Spleen (tissue), 11 donors: Measurements from ENCODE around the gene DLG2. TPM values are rescaled to one million over a fixed set of nuclear protein-coding genes. Genes with fewer than 3 reads are reported as not detected.
"Not testable (repeated sequence)": the region's sequence is repeated elsewhere in the genome, so short reads cannot be mapped to it uniquely, and the experiment has no call there.

Experiments
- DNase-seq: peaks from one replicate; pipeline ENCODE4 v3.0.0-alpha.2; 2020
- H3K27ac ChIP-seq, 8 donors: fragments of 200-600 bp; sonication (generic) in 7 of 8; 1 replicate in 4 of 8; 2 replicates in 4 of 8; pipeline versions ENCODE4 v1.5.0 to v1.8.0; 2016 to 2021; ENCODE audit warnings: inconsistent platforms in 4 of 8, mild to moderate bottlenecking in 4 of 8, moderate library complexity in 1 of 8
- H3K27me3 ChIP-seq, 7 donors: fragments of 200-600 bp; sonication (generic) in 6 of 7; replicated peaks in 1 of 7; 1 replicate in 4 of 7; 2 replicates in 3 of 7; pipeline versions ENCODE4 v1.5.0 to v1.8.0; 2016 to 2021; ENCODE audit warnings: inconsistent platforms in 3 of 7, mild to moderate bottlenecking in 1 of 7
- H3K36me3 ChIP-seq, 6 donors: fragments of 200-600 bp; sonication (generic) in 5 of 6; 1 replicate in 4 of 6; 2 replicates in 2 of 6; pipeline versions ENCODE4 v1.5.0 to v1.8.0; 2016 to 2021; ENCODE audit warnings: inconsistent platforms in 2 of 6
- H3K4me1 ChIP-seq, 6 donors: fragments of 200-600 bp; sonication (generic) in 5 of 6; 1 replicate in 3 of 6; 2 replicates in 3 of 6; pipeline versions ENCODE4 v1.5.0 to v1.8.0; 2016 to 2021; ENCODE audit warnings: inconsistent platforms in 3 of 6
- H3K4me3 ChIP-seq, 8 donors: fragments of 200-600 bp; sonication (generic) in 7 of 8; 1 replicate in 4 of 8; 2 replicates in 4 of 8; pipeline versions ENCODE4 v1.5.0 to v1.8.0; 2016 to 2021; ENCODE audit warnings: inconsistent platforms in 4 of 8, mild to moderate bottlenecking in 4 of 8, moderate library complexity in 2 of 8
- H3K9me3 ChIP-seq, 8 donors: fragments of 200-600 bp; sonication (generic) in 7 of 8; 1 replicate in 4 of 8; 2 replicates in 4 of 8; pipeline versions ENCODE4 v1.5.0 to v1.8.0; 2016 to 2021; ENCODE audit warnings: inconsistent platforms in 4 of 8
- CTCF ChIP-seq, 11 experiments: fragments of 200-600 bp in 7 of 11; fragments of 450-650 bp in 4 of 11; sonication (generic) in 4 of 11; IDR thresholded peaks in 8 of 11; conservative IDR thresholded peaks in 3 of 11; 1 replicate in 7 of 11; 2 replicates in 4 of 11; pipeline versions ENCODE4 v1.4.0 to v1.8.0; 2016 to 2021; ENCODE audit warnings: antibody characterized with exemption in 11 of 11, inconsistent platforms in 4 of 11, mild to moderate bottlenecking in 1 of 11
- POLR2A ChIP-seq, 3 donors: fragments of 450-650 bp; IDR thresholded peaks; one replicate each; pipeline ENCODE4 v1.5.1; 2017; ENCODE audit warnings: antibody characterized with exemption in 3 of 3, mild to moderate bottlenecking in 1 of 3
- POLR2AphosphoS5 ChIP-seq, 3 donors: sonication (generic); formaldehyde crosslinking; IDR thresholded peaks; one replicate each; pipeline ENCODE4 v1.5.1; 2017; ENCODE audit warnings: antibody characterized with exemption in 3 of 3
- WGBS, 5 donors: extraction: QIAGEN DNeasy Blood & Tissue Kit in 3 of 5; methylation state at CpG; one replicate each; pipeline versions ENCODE4 v1.1.5 to v1.1.7; 2013 to 2018; 5-methylcytosine and 5-hydroxymethylcytosine counted together
- intact Hi-C: fragments of 100-400 bp; cut with DNase I; formaldehyde crosslinking; loops from one replicate; pipeline ENCODE4 v1.15.0; 2023; ENCODE audit warnings: low total_unique reads
- polyA plus RNA-seq, 3 donors: library from polyadenylated mRNA; stranded (reverse); fragments of 200-250 nt; gene quantifications; one replicate each; pipeline ENCODE4 v1.2.1, GENCODE V29; 2013
- total RNA-seq, 7 donors: library from RNA; depleted of rRNA in 3 of 7; stranded (reverse); fragments of >200 nt in 3 of 7; fragmentation: NEBNext Ultra II Directional in 4 of 7; extraction: Animal tissue kit (Norgen Biotek cat#: 25700) in 4 of 7; gene quantifications; one replicate each; pipeline versions ENCODE4 v1.1.0 to v1.2.1, GENCODE V29; 2016 to 2021
- donor health status: healthy with polysubstance abuse.
- donor health status: DM: no; HTN: no; CAD: no; lungs with moderate emphysema.
- donor health status: DM: no; HTN: no; CAD: no.
- donor health status: Bipolar disorder and iron deficiency.
- donor health status: healthy.
- donor health status: DM: no; HTN: no; CAD: no.
- donor health status: DM: yes; HTN: yes; CAD: no.

The DLG2 gene
- total and polyA plus RNA-seq, 10 donors: 0.43 to 12.7 (median 7.9) TPM

GRCh38 chr11:83734120-83734519 is 1893.0 kb downstream of the DLG2 start:
- no peak for DNase-seq
- H3K36me3 ChIP-seq: no peaks in the 10 kb centered on the region
- H3K4me3 ChIP-seq: no peak overlapping the region
- H3K27me3 ChIP-seq: no peaks in the 10 kb centered on the region
- 79 to 94% (median 91%) methylated on average over 1 of the region's 1 CpG for WGBS, 5 donors
- no peak for TF ChIP-seq POLR2A (IDR thresholded peaks at IDR 0.05)
- no peak for TF ChIP-seq CTCF (IDR thresholded peaks at IDR 0.05 in 8 of 11, conservative IDR thresholded peaks at IDR 0.05 in 3 of 11)
- no peak for TF ChIP-seq POLR2AphosphoS5 (IDR thresholded peaks at IDR 0.05)
- peaks cover 0 to 4% (median 0%) of the 10 kb centered on the region in 8 donors for H3K9me3 ChIP-seq
- H3K27ac ChIP-seq: no peak overlapping the region
- intact Hi-C loops: no loop called here
- no peaks in the 10 kb centered on the region for H3K4me1 ChIP-seq

DNA sequence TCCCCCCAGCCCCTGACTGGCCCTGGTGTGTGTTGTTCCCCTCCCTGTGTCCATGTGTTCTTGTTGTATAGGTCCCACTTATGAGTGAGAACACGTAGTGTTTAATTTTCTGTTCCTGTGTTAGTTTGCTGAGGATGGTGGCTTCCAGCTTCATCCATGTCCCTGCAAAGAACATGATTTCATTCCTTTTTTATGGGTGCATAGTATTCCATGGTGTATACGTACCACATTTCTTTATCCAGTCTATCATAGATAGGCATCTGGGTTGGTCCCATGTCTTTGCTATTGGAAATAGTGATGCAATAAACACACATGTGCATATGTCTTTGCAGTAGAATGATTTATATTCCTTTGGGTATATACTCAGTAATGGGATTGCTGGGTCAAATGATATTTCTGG is 1895.9 kb downstream of the DLG2 start:
- 86 to 94% (median 92%) methylated on average over 2 of the region's 2 CpGs for WGBS, 5 donors
- H3K36me3 ChIP-seq, H3K9me3 ChIP-seq, H3K4me1 ChIP-seq, DNase-seq, intact Hi-C loops, H3K27ac ChIP-seq, H3K27me3 ChIP-seq, H3K4me3 ChIP-seq: not testable (repeated sequence)

GRCh38 chr11:83728281-83728680 is 1898.9 kb downstream of the DLG2 start:
- TF ChIP-seq POLR2A (IDR thresholded peaks at IDR 0.05) (no peak), POLR2AphosphoS5 (IDR thresholded peaks at IDR 0.05) (no peak), CTCF (IDR thresholded peaks at IDR 0.05 in 8 of 11, conservative IDR thresholded peaks at IDR 0.05 in 3 of 11) (no peak)

GRCh38 chr11:83727251-83727650 is 1899.9 kb downstream of the DLG2 start:
- peaks cover 0 to 4% (median 0%) of the 10 kb centered on the region in 8 donors for H3K9me3 ChIP-seq
- 46 to 95% (median 92%) methylated on average over 1 of the region's 1 CpG for WGBS, 5 donors

More at GRCh38 chr11:83728281-83728680, 1898.9 kb downstream of the DLG2 start:
- H3K36me3 ChIP-seq: no peaks in the 10 kb centered on the region
- no peaks in the 10 kb centered on the region for H3K27me3 ChIP-seq
- DNase-seq: no peak
- intact Hi-C loops: loop anchor here (10.0 kb wide), 1 partner anchor 433 kb away; no protein-coding TSS in a partner anchor
- no peak overlapping the region for H3K4me3 ChIP-seq
- WGBS, 5 donors: 83 to 96% (median 92%) methylated on average over 2 of the region's 2 CpGs
- peaks cover 0 to 4% (median 0%) of the 10 kb centered on the region in 8 donors for H3K9me3 ChIP-seq
- peaks cover 0 to 25% (median 12%) of the 10 kb centered on the region in 6 donors for H3K4me1 ChIP-seq
- no peak overlapping the region for H3K27ac ChIP-seq

More at GRCh38 chr11:83727251-83727650, 1899.9 kb downstream of the DLG2 start:
- no peak overlapping the region for H3K27ac ChIP-seq
- H3K4me1 ChIP-seq: peaks cover 0 to 25% (median 12%) of the 10 kb centered on the region in 6 donors
- no peak overlapping the region for H3K4me3 ChIP-seq
- H3K27me3 ChIP-seq: no peaks in the 10 kb centered on the region
- H3K36me3 ChIP-seq: no peaks in the 10 kb centered on the region
- no peak for DNase-seq
- intact Hi-C loops: loop anchor here (10.0 kb wide), 1 partner anchor 432 kb away; no protein-coding TSS in a partner anchor
- TF ChIP-seq POLR2AphosphoS5 (IDR thresholded peaks at IDR 0.05) (no peak), CTCF (IDR thresholded peaks at IDR 0.05 in 8 of 11, conservative IDR thresholded peaks at IDR 0.05 in 3 of 11) (no peak), POLR2A (IDR thresholded peaks at IDR 0.05) (no peak)
